ENCODE measurements around the gene R3HDM2.
A peak's percentile ranks its signal among the peaks of the same experiment; 100 is the strongest.

Gene R3HDM2

DNA sequence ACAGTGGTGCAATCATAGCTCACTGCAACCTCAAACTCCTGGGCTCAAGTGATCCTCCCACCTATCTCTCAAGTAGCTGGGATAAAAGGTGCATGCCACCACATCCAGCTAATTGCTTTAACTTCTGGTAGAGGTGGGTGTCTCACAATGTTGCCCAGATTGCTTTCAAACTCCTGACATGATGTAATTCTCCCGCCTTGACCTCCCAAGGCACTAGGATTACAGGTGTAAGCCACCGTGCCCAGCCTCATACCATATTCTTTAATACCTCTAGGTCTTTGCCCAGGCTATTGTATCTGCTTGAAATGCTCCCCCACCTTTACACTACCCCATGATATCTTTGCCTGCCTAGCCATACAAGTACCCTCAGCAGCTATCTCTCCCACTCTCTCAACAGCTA lies 11.3 kb downstream of the R3HDM2 start:
- Histone ChIP-seq H2BK12ac (ENCODE audit: low read length in 2 of 2) (no peak overlapping the region), H3K4me3 (ENCODE audit: insufficient read depth in 1 of 2, low read depth in 1 of 2, low read length in 2 of 2) (no peak overlapping the region), H4K91ac (ENCODE audit: low read length) (no peak overlapping the region), H3K4me2 (ENCODE audit: low read length, poor library complexity, severe bottlenecking) (no peak overlapping the region), H2AFZ (ENCODE audit: low read depth, low read length) (no peak overlapping the region), H3K36me3 (ENCODE audit: control insufficient read depth in 1 of 2, insufficient read depth in 2 of 2, low read depth in 1 of 2, low read length in 2 of 2) (peaks cover 14 to 31% of the 10 kb centered on the region in 2 experiments), H2BK15ac (ENCODE audit: low read depth, poor library complexity, severe bottlenecking) (no peak overlapping the region), H3K18ac (ENCODE audit: low read depth in 1 of 2, low read length in 2 of 2) (no peak overlapping the region), H3K27me3 (ENCODE audit: control insufficient read depth in 1 of 2, insufficient read depth in 1 of 2, low read length in 2 of 2) (no peaks in the 10 kb centered on the region), H3K14ac (ENCODE audit: low read length in 2 of 2) (no peak overlapping the region), H4K8ac (ENCODE audit: low read length) (no peak overlapping the region), H2BK120ac (ENCODE audit: low read depth, low read length) (no peak overlapping the region), H3K4ac (ENCODE audit: low read depth in 1 of 2, low read length in 2 of 2) (no peak overlapping the region), H3K27ac (ENCODE audit: low read length, poor library complexity, severe bottlenecking) (no peak overlapping the region), H3K79me1 (replicated peaks; ENCODE audit: low read length, poor library complexity, severe bottlenecking) (peaks cover 35% of the 10 kb centered on the region), H3K9me3 (ENCODE audit: control insufficient read depth, low read length) (no peaks in the 10 kb centered on the region), H2BK5ac (ENCODE audit: low read depth, low read length, poor library complexity, severe bottlenecking) (no peak overlapping the region), H3K23ac (ENCODE audit: low read length in 2 of 2) (no peak overlapping the region), H3K9ac (ENCODE audit: low read length) (no peak overlapping the region), H2AK5ac (ENCODE audit: low read length, severe bottlenecking) (no peak overlapping the region), H3K4me1 (ENCODE audit: control insufficient read depth, insufficient read depth, low read depth, low read length) (no peaks in the 10 kb centered on the region)
- WGBS: 100% methylated on average over 2 of the region's 2 CpGs
- no peak for DNase-seq

DNA sequence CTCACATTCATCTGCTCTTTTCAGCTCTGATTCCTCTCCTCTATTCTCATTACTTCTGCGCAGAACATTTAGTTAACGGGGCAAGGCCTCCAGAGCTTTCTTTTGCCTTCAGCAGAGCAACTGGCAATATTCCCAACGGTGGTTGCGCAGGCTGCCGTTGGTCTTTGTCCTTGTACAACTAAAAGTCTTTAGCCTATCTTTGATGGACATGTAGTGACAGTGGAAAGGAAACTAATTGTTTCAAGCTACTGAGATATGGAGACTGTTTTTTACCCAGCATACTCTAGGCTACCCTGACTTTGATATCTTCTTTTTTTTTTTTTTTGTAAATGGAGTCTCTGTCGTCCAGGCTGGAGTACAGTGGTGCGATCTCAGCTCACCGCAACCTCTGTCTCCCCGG lies 12.6 kb downstream of the R3HDM2 start:
- H2BK5ac ChIP-seq (ENCODE audit: low read depth, low read length, poor library complexity, severe bottlenecking): no peak overlapping the region
- H3K4ac ChIP-seq (ENCODE audit: low read depth in 1 of 2, low read length in 2 of 2): no peak overlapping the region
- H2BK12ac ChIP-seq (ENCODE audit: low read length in 2 of 2): no peak overlapping the region
- no peak overlapping the region for H4K91ac ChIP-seq (ENCODE audit: low read length)
- H3K9me3 ChIP-seq (ENCODE audit: control insufficient read depth, low read length): no peaks in the 10 kb centered on the region
- WGBS: 97% methylated on average over 9 of the region's 9 CpGs
- H3K4me2 ChIP-seq (ENCODE audit: low read length, poor library complexity, severe bottlenecking): no peak overlapping the region
- H3K27ac ChIP-seq (ENCODE audit: low read length, poor library complexity, severe bottlenecking): no peak overlapping the region
- no peak overlapping the region for H3K9ac ChIP-seq (ENCODE audit: low read length)
- no peak overlapping the region for H3K4me3 ChIP-seq (ENCODE audit: insufficient read depth in 1 of 2, low read depth in 1 of 2, low read length in 2 of 2)
- no peak overlapping the region for H4K8ac ChIP-seq (ENCODE audit: low read length)
- peaks cover 28% of the 10 kb centered on the region for H3K79me1 ChIP-seq (replicated peaks; ENCODE audit: low read length, poor library complexity, severe bottlenecking)
- H2AFZ ChIP-seq (ENCODE audit: low read depth, low read length): no peak overlapping the region
- H3K23ac ChIP-seq (ENCODE audit: low read length in 2 of 2): no peak overlapping the region
- no peak for DNase-seq
- H3K4me1 ChIP-seq (ENCODE audit: control insufficient read depth, insufficient read depth, low read depth, low read length): no peaks in the 10 kb centered on the region
- no peak overlapping the region for H3K18ac ChIP-seq (ENCODE audit: low read depth in 1 of 2, low read length in 2 of 2)
- H2BK120ac ChIP-seq (ENCODE audit: low read depth, low read length): no peak overlapping the region
- no peak overlapping the region for H2BK15ac ChIP-seq (ENCODE audit: low read depth, poor library complexity, severe bottlenecking)
- no peak overlapping the region for H3K14ac ChIP-seq (ENCODE audit: low read length in 2 of 2)
- H3K36me3 ChIP-seq (ENCODE audit: control insufficient read depth in 1 of 2, insufficient read depth in 2 of 2, low read depth in 1 of 2, low read length in 2 of 2): peaks cover 8 to 26% of the 10 kb centered on the region in 2 experiments
- no peaks in the 10 kb centered on the region for H3K27me3 ChIP-seq (ENCODE audit: control insufficient read depth in 1 of 2, insufficient read depth in 1 of 2, low read length in 2 of 2)
- H2AK5ac ChIP-seq (ENCODE audit: low read length, severe bottlenecking): no peak overlapping the region

DNA sequence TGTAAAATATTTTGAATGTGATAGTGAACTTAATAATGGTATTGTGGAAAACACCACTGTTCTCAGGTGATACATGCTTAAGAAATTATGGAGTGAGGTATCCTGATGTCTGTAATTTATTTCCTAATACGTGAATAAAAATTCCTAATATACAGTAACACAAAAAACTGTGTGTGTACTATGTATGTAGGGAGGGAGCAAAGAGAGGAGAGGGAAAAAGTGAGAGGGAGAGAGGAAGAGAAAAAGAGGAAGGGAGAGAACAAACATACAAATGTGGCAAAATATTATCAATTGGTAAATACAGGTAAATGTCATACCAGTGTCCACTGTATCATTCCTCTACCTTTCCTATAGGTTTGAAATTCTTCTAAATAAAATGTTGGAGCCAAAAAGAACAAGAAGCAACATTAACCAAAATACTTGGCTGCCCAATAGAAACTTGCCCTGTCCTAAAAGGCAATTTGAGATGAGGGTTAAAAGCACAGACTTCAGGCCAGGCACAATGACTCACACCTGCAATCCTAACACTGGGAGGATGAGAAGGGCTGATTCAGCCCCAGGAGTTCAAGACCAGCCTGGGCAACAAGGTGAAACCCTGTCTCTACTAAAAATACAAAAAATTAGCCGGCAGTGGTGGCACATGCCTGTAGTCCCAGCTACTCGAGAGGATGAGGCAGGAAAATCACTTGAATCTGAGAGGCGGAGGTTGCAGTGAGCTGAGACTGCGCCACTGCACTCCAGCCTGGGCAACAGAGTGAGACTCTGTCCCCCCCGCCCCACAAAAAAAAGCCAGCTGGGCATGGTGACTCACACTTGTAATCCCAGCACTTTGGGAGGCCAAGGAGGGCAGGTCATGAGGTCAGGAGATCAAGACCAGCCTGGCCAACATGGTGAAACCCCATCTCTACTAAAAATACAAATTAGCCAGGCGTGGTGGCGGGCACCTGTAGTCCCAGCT lies 14.5 kb downstream of the R3HDM2 start:
- no peaks in the 10 kb centered on the region for H3K27me3 ChIP-seq (ENCODE audit: control insufficient read depth in 1 of 2, insufficient read depth in 1 of 2, low read length in 2 of 2)
- H2AK5ac ChIP-seq (ENCODE audit: low read length, severe bottlenecking): no peak overlapping the region
- H3K4me1 ChIP-seq (ENCODE audit: control insufficient read depth, insufficient read depth, low read depth, low read length): no peaks in the 10 kb centered on the region
- H4K8ac ChIP-seq (ENCODE audit: low read length): no peak overlapping the region
- H3K4me3 ChIP-seq (ENCODE audit: insufficient read depth in 1 of 2, low read depth in 1 of 2, low read length in 2 of 2): no peak overlapping the region
- peak; percentile 17 for DNase-seq
- no peak overlapping the region for H3K18ac ChIP-seq (ENCODE audit: low read depth in 1 of 2, low read length in 2 of 2)
- H3K9ac ChIP-seq (ENCODE audit: low read length): no peak overlapping the region
- peaks cover 21% of the 10 kb centered on the region for H3K79me1 ChIP-seq (replicated peaks; ENCODE audit: low read length, poor library complexity, severe bottlenecking)
- no peak overlapping the region for H2AFZ ChIP-seq (ENCODE audit: low read depth, low read length)
- WGBS: 89% methylated on average over 7 of the region's 8 CpGs
- H4K91ac ChIP-seq (ENCODE audit: low read length): no peak overlapping the region
- H3K23ac ChIP-seq (ENCODE audit: low read length in 2 of 2): no peak overlapping the region
- H2BK5ac ChIP-seq (ENCODE audit: low read depth, low read length, poor library complexity, severe bottlenecking): no peak overlapping the region
- H3K36me3 ChIP-seq (ENCODE audit: control insufficient read depth in 1 of 2, insufficient read depth in 2 of 2, low read depth in 1 of 2, low read length in 2 of 2): peaks cover 0 to 15% of the 10 kb centered on the region in 2 experiments
- H3K9me3 ChIP-seq (ENCODE audit: control insufficient read depth, low read length): no peaks in the 10 kb centered on the region
- H3K27ac ChIP-seq (ENCODE audit: low read length, poor library complexity, severe bottlenecking): no peak overlapping the region
- H3K4me2 ChIP-seq (ENCODE audit: low read length, poor library complexity, severe bottlenecking): no peak overlapping the region
- no peak overlapping the region for H2BK15ac ChIP-seq (ENCODE audit: low read depth, poor library complexity, severe bottlenecking)
- H2BK120ac ChIP-seq (ENCODE audit: low read depth, low read length): no peak overlapping the region
- H2BK12ac ChIP-seq (ENCODE audit: low read length in 2 of 2): no peak overlapping the region
- no peak overlapping the region for H3K4ac ChIP-seq (ENCODE audit: low read depth in 1 of 2, low read length in 2 of 2)
- H3K14ac ChIP-seq (ENCODE audit: low read length in 2 of 2): no peak overlapping the region

DNA sequence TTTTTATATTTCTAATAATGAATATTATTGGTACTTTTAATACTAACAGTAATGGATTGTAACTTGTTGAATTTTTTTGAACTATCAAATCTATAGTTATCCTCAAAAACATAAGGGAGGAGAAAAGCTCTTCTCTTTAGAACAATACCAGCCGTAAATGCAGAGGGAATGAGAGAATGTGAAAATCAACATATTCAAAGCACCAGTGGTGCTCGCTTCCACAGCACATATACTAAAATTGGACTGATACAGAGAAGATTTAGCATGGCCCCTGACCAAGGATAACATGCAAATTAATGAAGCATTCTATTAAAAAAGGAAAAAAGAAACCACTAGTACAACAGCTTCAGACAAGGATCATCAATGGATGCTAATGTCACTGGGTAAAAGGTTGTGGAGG lies 15.8 kb downstream of the R3HDM2 start:
- Histone ChIP-seq H3K9me3 (ENCODE audit: control insufficient read depth, low read length) (no peaks in the 10 kb centered on the region), H4K91ac (ENCODE audit: low read length) (no peak overlapping the region), H2BK12ac (ENCODE audit: low read length in 2 of 2) (no peak overlapping the region), H3K23ac (ENCODE audit: low read length in 2 of 2) (no peak overlapping the region), H3K27me3 (ENCODE audit: control insufficient read depth in 1 of 2, insufficient read depth in 1 of 2, low read length in 2 of 2) (no peaks in the 10 kb centered on the region), H3K79me1 (replicated peaks; ENCODE audit: low read length, poor library complexity, severe bottlenecking) (peaks cover 23% of the 10 kb centered on the region), H2BK5ac (ENCODE audit: low read depth, low read length, poor library complexity, severe bottlenecking) (no peak overlapping the region), H2BK15ac (ENCODE audit: low read depth, poor library complexity, severe bottlenecking) (no peak overlapping the region), H3K4me2 (ENCODE audit: low read length, poor library complexity, severe bottlenecking) (no peak overlapping the region), H3K36me3 (ENCODE audit: control insufficient read depth in 1 of 2, insufficient read depth in 2 of 2, low read depth in 1 of 2, low read length in 2 of 2) (peaks cover 0 to 7% of the 10 kb centered on the region in 2 experiments), H3K9ac (ENCODE audit: low read length) (no peak overlapping the region), H2AK5ac (ENCODE audit: low read length, severe bottlenecking) (no peak overlapping the region), H3K18ac (ENCODE audit: low read depth in 1 of 2, low read length in 2 of 2) (no peak overlapping the region), H3K14ac (ENCODE audit: low read length in 2 of 2) (no peak overlapping the region), H3K4me1 (ENCODE audit: control insufficient read depth, insufficient read depth, low read depth, low read length) (no peaks in the 10 kb centered on the region), H4K8ac (ENCODE audit: low read length) (no peak overlapping the region), H3K4me3 (ENCODE audit: insufficient read depth in 1 of 2, low read depth in 1 of 2, low read length in 2 of 2) (no peak overlapping the region), H3K4ac (ENCODE audit: low read depth in 1 of 2, low read length in 2 of 2) (no peak overlapping the region), H3K27ac (ENCODE audit: low read length, poor library complexity, severe bottlenecking) (no peak overlapping the region), H2AFZ (ENCODE audit: low read depth, low read length) (no peak overlapping the region), H2BK120ac (ENCODE audit: low read depth, low read length) (no peak overlapping the region)
- DNase-seq: no peak
- 100% methylated on average over 2 of the region's 2 CpGs for WGBS

All from mesenchymal stem cell (in vitro differentiated cells and primary cell).